Measurements from ENCODE around the gene TSC1. TPM values are rescaled to one million over a fixed set of nuclear protein-coding genes. Genes with fewer than 3 reads are reported as not detected.

The TSC1 gene
- total RNA-seq, 1 donor from 2014 or later: 52.8 TPM

- no peak for TF ChIP-seq CTCF (IDR thresholded peaks at IDR 0.05; ENCODE audit: borderline replicate concordance)
- H3K27ac ChIP-seq (replicated peaks): peak overlapping the region; percentile 77
- intact Hi-C loops (cut with micrococcal nuclease): no loop called here
Observed at GRCh38 chr9:132880324-132880661, 64.1 kb downstream of the TSC1 start.

GRCh38 chr9:132879457-132880323 lies 64.7 kb downstream of the TSC1 start:
- Histone ChIP-seq H3K27me3 (ENCODE audit: low read depth) (no peaks in the 10 kb centered on the region), H3K4me1 (peaks cover 24% of the 10 kb centered on the region), H3K27ac (replicated peaks) (peak overlapping the region; percentile 77), H3K9me3 (replicated peaks) (no peaks in the 10 kb centered on the region), H3K4me3 (peak overlapping the region; percentile 94), H3K36me3 (no peaks in the 10 kb centered on the region)
- TF ChIP-seq CTCF (IDR thresholded peaks at IDR 0.05; ENCODE audit: borderline replicate concordance): no peak
- no peak for DNase-seq
- intact Hi-C loops (cut with micrococcal nuclease): no loop called here

More at GRCh38 chr9:132880324-132880661, 64.1 kb downstream of the TSC1 start:
- Histone ChIP-seq H3K27me3 (ENCODE audit: low read depth) (no peaks in the 10 kb centered on the region), H3K4me3 (no peak overlapping the region), H3K4me1 (peaks cover 24% of the 10 kb centered on the region), H3K9me3 (replicated peaks) (no peaks in the 10 kb centered on the region), H3K36me3 (no peaks in the 10 kb centered on the region)
- DNase-seq: no peak

DNA sequence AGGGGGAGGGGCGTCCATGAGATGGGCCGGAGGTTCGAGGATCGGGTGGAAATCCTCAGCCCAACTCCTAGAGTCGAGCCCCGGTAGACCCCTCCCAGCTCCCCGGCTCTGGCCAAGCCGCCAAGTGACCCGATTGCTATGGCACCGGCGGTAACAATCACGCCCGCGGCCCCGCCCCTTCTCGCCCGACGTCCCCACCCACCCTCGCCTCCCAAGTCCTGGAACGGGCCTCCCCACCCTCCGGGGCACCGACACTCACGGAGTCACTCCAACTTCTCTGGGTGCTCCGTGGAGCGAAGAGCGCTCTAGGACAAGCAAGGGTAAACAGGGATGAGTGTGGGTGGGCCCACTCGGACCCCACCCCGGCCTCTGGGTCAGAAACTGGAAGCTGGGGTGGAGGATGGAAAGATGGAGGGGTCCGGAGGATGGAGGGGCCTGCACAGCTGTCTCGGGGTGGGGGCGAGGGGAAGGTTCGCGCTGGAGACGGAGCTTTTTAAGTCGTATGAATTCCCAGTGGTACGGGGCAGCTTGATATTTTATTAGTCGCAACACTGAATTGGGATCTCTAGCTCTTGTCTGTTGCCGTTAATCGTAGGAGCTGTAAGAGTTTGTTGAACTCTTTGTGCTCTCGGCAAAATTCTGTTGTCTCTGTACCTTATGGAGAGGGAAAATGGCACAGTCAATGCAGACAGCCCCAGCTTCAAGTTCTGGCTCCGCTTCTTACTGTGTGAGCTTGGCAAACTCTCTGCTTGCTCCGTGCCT lies 65.5 kb downstream of the TSC1 start, which contains the start of gene SPACA9:
Gene SPACA9 (plus strand): TSS at position 204 of the 762 bp plus-strand sequence. CDS start 5,050 bp downstream, outside the sequence.
- intact Hi-C loops (cut with micrococcal nuclease): no loop called here
- peak within 1 kb of the TSS; percentile 77 for H3K27ac ChIP-seq (replicated peaks)

DNA sequence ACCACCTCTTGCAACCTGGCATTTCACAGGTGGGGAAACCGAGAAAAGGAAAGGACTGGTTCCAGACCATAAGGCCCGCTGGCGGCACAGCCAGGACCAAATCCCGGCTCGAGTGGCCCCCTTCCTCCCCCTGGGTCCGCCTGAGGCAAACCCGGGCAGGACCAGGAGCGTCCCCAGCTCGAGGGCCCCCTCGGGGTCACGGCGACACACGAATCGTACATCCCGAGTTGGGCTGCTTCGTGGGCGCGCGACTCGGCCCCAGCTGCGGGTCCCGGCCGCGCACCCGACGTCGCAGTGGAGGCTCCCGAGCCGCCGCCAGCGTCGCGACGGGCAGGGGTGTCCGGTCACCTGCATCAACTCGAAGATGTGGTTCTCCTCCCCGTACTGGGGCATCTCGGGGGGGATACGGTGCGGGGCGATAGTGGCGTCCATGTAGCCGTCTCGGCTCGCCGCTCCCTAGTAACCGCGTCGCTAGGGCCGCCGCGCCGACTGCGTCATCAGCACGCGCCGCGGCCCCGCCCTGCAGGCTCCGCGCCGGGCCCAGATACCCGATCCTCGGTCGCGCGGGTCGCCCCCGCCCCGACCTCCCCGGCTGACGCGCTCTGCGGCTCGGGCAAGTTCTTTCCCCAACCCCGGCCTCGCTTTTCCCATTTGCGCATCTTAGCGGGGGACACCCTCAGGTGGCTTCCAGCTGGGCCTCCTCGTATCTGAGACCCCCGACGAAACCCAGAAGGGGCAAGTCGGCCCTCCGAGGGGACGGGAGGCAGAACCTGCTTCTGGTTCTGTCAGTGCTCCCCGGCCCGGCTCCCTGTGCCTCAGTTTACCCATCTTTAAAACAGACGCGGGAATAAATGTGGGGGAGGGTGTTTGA lies 66.4 kb downstream of the TSC1 start, which contains the start of gene AK8:
Gene AK8 (minus strand): TSS at position 461 of the 871 bp plus-strand sequence. CDS start 29 bp downstream, at position 432.
- intact Hi-C loops (cut with micrococcal nuclease): no loop called here
- no peaks in the 10 kb centered on the region for H3K27me3 ChIP-seq (ENCODE audit: low read depth)
- H3K4me3 ChIP-seq: peak within 1 kb of the TSS; percentile 94
- no peak for TF ChIP-seq CTCF (IDR thresholded peaks at IDR 0.05; ENCODE audit: borderline replicate concordance)
- H3K27ac ChIP-seq (replicated peaks): peak within 1 kb of the TSS; percentile 77
- H3K9me3 ChIP-seq (replicated peaks): no peaks in the 10 kb centered on the region
- DNase-seq: peak; percentile 75
- H3K4me1 ChIP-seq: peaks cover 24% of the 10 kb centered on the region
- no peaks in the 10 kb centered on the region for H3K36me3 ChIP-seq

More for the DNA sequence above, 65.5 kb downstream of the TSC1 start, which contains the start of gene SPACA9:
- Histone ChIP-seq H3K4me3 (peak within 1 kb of the TSS; percentile 94), H3K9me3 (replicated peaks) (no peaks in the 10 kb centered on the region), H3K36me3 (no peaks in the 10 kb centered on the region), H3K27me3 (ENCODE audit: low read depth) (no peaks in the 10 kb centered on the region), H3K4me1 (peaks cover 24% of the 10 kb centered on the region)
- TF ChIP-seq CTCF (IDR thresholded peaks at IDR 0.05; ENCODE audit: borderline replicate concordance): no peak
- peak; percentile 74 for DNase-seq

- peak overlapping the region; percentile 94 for H3K4me3 ChIP-seq
- no peak for TF ChIP-seq CTCF (IDR thresholded peaks at IDR 0.05; ENCODE audit: borderline replicate concordance)
- no peak for DNase-seq
Observed at GRCh38 chr9:132877458-132877823, 67.0 kb downstream of the TSC1 start.

More at GRCh38 chr9:132877458-132877823, 67.0 kb downstream of the TSC1 start:
- intact Hi-C loops (cut with micrococcal nuclease): no loop called here
- Histone ChIP-seq H3K4me1 (peaks cover 24% of the 10 kb centered on the region), H3K27me3 (ENCODE audit: low read depth) (no peaks in the 10 kb centered on the region), H3K27ac (replicated peaks) (no peak overlapping the region), H3K9me3 (replicated peaks) (no peaks in the 10 kb centered on the region), H3K36me3 (no peaks in the 10 kb centered on the region)
